Measurements from ENCODE around the gene GABARAPL2. TPM values are rescaled to one million over a fixed set of nuclear protein-coding genes. Genes with fewer than 3 reads are reported as not detected.

The GABARAPL2 gene
- total RNA-seq, 1 donor from 2014 or later = 90.3 TPM

DNA sequence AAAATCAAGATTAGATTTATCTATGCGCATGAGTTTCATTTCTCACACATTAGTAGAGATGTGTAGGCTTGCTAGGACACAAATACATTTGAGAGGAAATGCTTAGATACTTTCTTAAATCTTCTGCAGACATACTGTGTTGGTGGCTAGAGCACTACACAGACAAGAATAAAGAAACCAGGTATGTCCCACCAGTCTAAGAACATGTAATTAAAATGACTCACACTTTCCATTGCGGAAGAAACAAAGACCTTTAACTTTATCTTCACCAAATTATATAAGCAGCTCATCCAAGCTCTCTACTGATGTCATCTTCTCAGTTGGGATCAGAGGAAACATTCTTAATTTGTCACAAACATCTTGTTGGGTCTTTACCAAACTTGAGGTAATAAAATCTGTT, 12.5 kb downstream of the GABARAPL2 start:
- Mint-ChIP-seq H3K27me3 (ENCODE audit: unreplicated experiment) (no peaks in the 10 kb centered on the region), H3K9me3 (ENCODE audit: unreplicated experiment) (no peaks in the 10 kb centered on the region), H3K27ac (ENCODE audit: unreplicated experiment) (no peak overlapping the region), H3K4me3 (ENCODE audit: unreplicated experiment) (no peak overlapping the region), H3K36me3 (ENCODE audit: unreplicated experiment) (peaks cover 49% of the 10 kb centered on the region), H3K4me1 (ENCODE audit: unreplicated experiment) (no peaks in the 10 kb centered on the region)
- TF ChIP-seq CTCF (IDR thresholded peaks at IDR 0.05) = no peak
- DNase-seq (ENCODE audit: extremely low spot score, unreplicated experiment) = no peak

GRCh38 chr16:75579281-75579834, 13.2 kb downstream of the GABARAPL2 start:
- H3K27ac Mint-ChIP-seq (ENCODE audit: unreplicated experiment) = no peak overlapping the region

GRCh38 chr16:75584108-75584507, 17.9 kb downstream of the GABARAPL2 start:
- no peak for DNase-seq (ENCODE audit: extremely low spot score, unreplicated experiment)
- H3K27me3 Mint-ChIP-seq (ENCODE audit: unreplicated experiment) = no peaks in the 10 kb centered on the region
- no peak for TF ChIP-seq CTCF (IDR thresholded peaks at IDR 0.05)
- H3K4me1 Mint-ChIP-seq (ENCODE audit: unreplicated experiment) = no peaks in the 10 kb centered on the region
- no peak overlapping the region for H3K27ac Mint-ChIP-seq (ENCODE audit: unreplicated experiment)
- H3K9me3 Mint-ChIP-seq (ENCODE audit: unreplicated experiment) = no peaks in the 10 kb centered on the region
- H3K4me3 Mint-ChIP-seq (ENCODE audit: unreplicated experiment) = no peak overlapping the region
- peaks cover 13% of the 10 kb centered on the region for H3K36me3 Mint-ChIP-seq (ENCODE audit: unreplicated experiment)

More at GRCh38 chr16:75579281-75579834, 13.2 kb downstream of the GABARAPL2 start:
- no peaks in the 10 kb centered on the region for H3K9me3 Mint-ChIP-seq (ENCODE audit: unreplicated experiment)
- H3K36me3 Mint-ChIP-seq (ENCODE audit: unreplicated experiment) = peaks cover 49% of the 10 kb centered on the region
- no peak for DNase-seq (ENCODE audit: extremely low spot score, unreplicated experiment)
- no peak for TF ChIP-seq CTCF (IDR thresholded peaks at IDR 0.05)
- no peaks in the 10 kb centered on the region for H3K4me1 Mint-ChIP-seq (ENCODE audit: unreplicated experiment)
- no peak overlapping the region for H3K4me3 Mint-ChIP-seq (ENCODE audit: unreplicated experiment)
- H3K27me3 Mint-ChIP-seq (ENCODE audit: unreplicated experiment) = no peaks in the 10 kb centered on the region

DNA sequence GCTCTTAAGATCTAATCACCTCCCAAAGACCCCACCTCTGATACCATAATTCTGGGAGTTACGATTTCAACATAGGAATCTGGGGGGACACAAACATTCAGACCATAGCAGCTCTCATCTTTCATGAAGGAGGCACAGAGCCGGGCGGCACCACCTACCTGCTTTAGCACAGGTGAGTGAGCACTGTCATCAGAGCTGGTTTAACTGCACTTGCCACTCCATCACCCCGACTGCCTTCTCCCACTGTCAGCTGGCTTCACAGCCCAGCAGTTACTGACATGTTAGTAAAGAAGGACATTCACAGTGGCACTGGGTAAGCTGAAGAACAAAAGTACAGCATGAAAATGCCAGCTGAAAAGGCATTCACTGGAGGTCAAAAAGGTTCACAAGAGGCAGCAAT, 22.5 kb downstream of the GABARAPL2 start:
- Mint-ChIP-seq H3K27me3 (ENCODE audit: unreplicated experiment) (no peaks in the 10 kb centered on the region), H3K4me1 (ENCODE audit: unreplicated experiment) (no peaks in the 10 kb centered on the region)
- no peak for DNase-seq (ENCODE audit: extremely low spot score, unreplicated experiment)

DNA sequence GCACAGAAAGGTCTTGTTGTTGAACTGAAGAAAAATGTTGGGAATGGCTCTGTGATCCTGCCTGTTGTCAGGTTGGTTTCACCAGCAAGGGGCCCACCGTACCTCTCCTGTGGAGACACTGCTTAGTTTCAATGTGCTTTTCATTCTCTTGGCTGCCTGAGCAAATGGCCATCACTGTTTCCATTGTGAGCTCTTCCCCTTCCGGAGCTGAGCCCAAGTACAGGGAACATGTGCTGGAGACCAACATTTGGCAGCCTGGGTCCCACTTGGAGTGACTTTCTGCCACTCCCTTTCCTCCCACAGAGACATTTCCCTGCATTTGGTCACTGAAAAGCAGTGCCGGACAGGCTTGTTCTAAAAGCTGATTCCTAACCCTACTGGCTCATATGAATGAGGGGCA, 23.1 kb downstream of the GABARAPL2 start:
- H3K4me3 Mint-ChIP-seq (ENCODE audit: unreplicated experiment) = no peak overlapping the region
- H3K9me3 Mint-ChIP-seq (ENCODE audit: unreplicated experiment) = no peaks in the 10 kb centered on the region
- H3K27me3 Mint-ChIP-seq (ENCODE audit: unreplicated experiment) = no peaks in the 10 kb centered on the region
- H3K36me3 Mint-ChIP-seq (ENCODE audit: unreplicated experiment) = peaks cover 1% of the 10 kb centered on the region
- no peak for TF ChIP-seq CTCF (IDR thresholded peaks at IDR 0.05)
- no peak for DNase-seq (ENCODE audit: extremely low spot score, unreplicated experiment)
- H3K4me1 Mint-ChIP-seq (ENCODE audit: unreplicated experiment) = no peaks in the 10 kb centered on the region
- no peak overlapping the region for H3K27ac Mint-ChIP-seq (ENCODE audit: unreplicated experiment)

More for the DNA sequence above, 22.5 kb downstream of the GABARAPL2 start:
- H3K27ac Mint-ChIP-seq (ENCODE audit: unreplicated experiment) = no peak overlapping the region
- H3K9me3 Mint-ChIP-seq (ENCODE audit: unreplicated experiment) = no peaks in the 10 kb centered on the region
- no peak for TF ChIP-seq CTCF (IDR thresholded peaks at IDR 0.05)
- H3K36me3 Mint-ChIP-seq (ENCODE audit: unreplicated experiment) = no peaks in the 10 kb centered on the region
- no peak overlapping the region for H3K4me3 Mint-ChIP-seq (ENCODE audit: unreplicated experiment)
